CD14-positive monocyte (primary cell): ENCODE measurements around the gene TMED8. TPM values are rescaled to one million over a fixed set of nuclear protein-coding genes. Genes with fewer than 3 reads are reported as not detected.

ENCODE experiments used
- DNase-seq, 3 donors: peaks; one replicate each; pipeline ENCODE4 v3.0.0-alpha.2; 2011 to 2022
- H2AFZ ChIP-seq: 2 replicates; pipeline ENCODE4 v1.6.0; 2012; ENCODE audit warnings: mild to moderate bottlenecking, low read depth, low read length, inconsistent platforms; ENCODE audit not compliant: insufficient read depth, poor library complexity, severe bottlenecking
- H3K27ac ChIP-seq, 2 donors: 1 replicate in 1 of 2; 2 replicates in 1 of 2; pipeline ENCODE4 v1.5.1; 2012 to 2013; ENCODE audit warnings: low read length in 2 of 2, control low read depth in 1 of 2, inconsistent platforms in 1 of 2, low read depth in 1 of 2, mild to moderate bottlenecking in 1 of 2
- H3K27me3 ChIP-seq, 2 donors: one replicate each; pipeline versions ENCODE4 v1.6.0 to v1.6.1; 2011 to 2013; ENCODE audit warnings: low read length in 2 of 2; ENCODE audit not compliant: control insufficient read depth in 2 of 2, insufficient read depth in 2 of 2
- H3K36me3 ChIP-seq, 2 donors: replicated peaks in 1 of 2; 1 replicate in 1 of 2; 2 replicates in 1 of 2; pipeline versions ENCODE4 v1.5.1 to v1.6.1; 2012 to 2013; ENCODE audit warnings: low read length in 2 of 2, control low read depth in 1 of 2, inconsistent platforms in 1 of 2, mild to moderate bottlenecking in 1 of 2; ENCODE audit not compliant: insufficient read depth in 2 of 2, control insufficient read depth in 1 of 2
- H3K4me1 ChIP-seq, 2 donors: 1 replicate in 1 of 2; 2 replicates in 1 of 2; pipeline versions ENCODE4 v1.5.1 to v1.6.1; 2012 to 2013; ENCODE audit warnings: low read length in 2 of 2, control low read depth in 1 of 2, inconsistent platforms in 1 of 2, mild to moderate bottlenecking in 1 of 2, moderate library complexity in 1 of 2; ENCODE audit not compliant: insufficient read depth in 2 of 2, control insufficient read depth in 1 of 2
- H3K4me2 ChIP-seq: replicated peaks from 2 replicates; pipeline ENCODE3; 2012; ENCODE audit warnings: low read length, moderate library complexity, mild to moderate bottlenecking; ENCODE audit not compliant: poor library complexity, severe bottlenecking; ENCODE audit errors: extremely low read depth
- H3K4me3 ChIP-seq, 3 experiments: fragments of 200-600 bp in 1 of 3; sonication (generic) in 1 of 3; replicated peaks in 1 of 3; 1 replicate in 2 of 3; 2 replicates in 1 of 3; pipeline ENCODE4 v1.5.1; 2011 to 2013; ENCODE audit warnings: low read length in 3 of 3, mild to moderate bottlenecking in 3 of 3, control low read depth in 2 of 3, low read depth in 2 of 3, inconsistent platforms in 1 of 3, moderate library complexity in 1 of 3
- H3K79me2 ChIP-seq: 2 replicates; pipeline ENCODE4 v1.6.0; 2012; ENCODE audit warnings: mild to moderate bottlenecking, control low read depth, inconsistent platforms, low read length, moderate library complexity; ENCODE audit not compliant: insufficient read depth
- H3K9ac ChIP-seq: 2 replicates; pipeline ENCODE4 v1.6.0; 2017; ENCODE audit warnings: low read length, mild to moderate bottlenecking; ENCODE audit not compliant: insufficient read depth, poor library complexity, severe bottlenecking
- H3K9me3 ChIP-seq, 2 donors: replicated peaks in 1 of 2; 1 replicate in 1 of 2; 2 replicates in 1 of 2; pipeline versions ENCODE4 v1.5.1 to v1.6.1; 2012 to 2013; ENCODE audit warnings: low read length in 2 of 2, control low read depth in 1 of 2; ENCODE audit not compliant: control insufficient read depth in 1 of 2, insufficient read depth in 1 of 2
- H4K20me1 ChIP-seq: 2 replicates; pipeline ENCODE4 v1.6.0; 2012; ENCODE audit warnings: mild to moderate bottlenecking, low read length, control low read depth, moderate library complexity; ENCODE audit not compliant: insufficient read depth
- H3K27ac Mint-ChIP-seq, 7 donors: one replicate each; pipeline ENCODE4 v1.8.0; 2020; ENCODE audit warnings: mild to moderate bottlenecking in 7 of 7, mixed read lengths in 7 of 7, moderate library complexity in 6 of 7, inconsistent platforms in 2 of 7
- H3K27me3 Mint-ChIP-seq, 3 donors: one replicate each; pipeline ENCODE4 v1.8.0; 2021 to 2022; ENCODE audit warnings: low read depth in 3 of 3, mild to moderate bottlenecking in 3 of 3, mixed read lengths in 3 of 3, moderate library complexity in 3 of 3, inconsistent platforms in 1 of 3
- H3K36me3 Mint-ChIP-seq, 2 donors: one replicate each; pipeline ENCODE4 v1.8.0; 2020; ENCODE audit warnings: mixed read lengths in 2 of 2, inconsistent platforms in 1 of 2, mild to moderate bottlenecking in 1 of 2
- H3K4me1 Mint-ChIP-seq: one replicate; pipeline ENCODE4 v1.8.0; 2020; ENCODE audit warnings: mild to moderate bottlenecking, mixed read lengths
- H3K4me3 Mint-ChIP-seq, 2 donors: one replicate each; pipeline ENCODE4 v1.8.0; 2020; ENCODE audit warnings: mild to moderate bottlenecking in 2 of 2, mixed read lengths in 2 of 2, moderate library complexity in 1 of 2
- H3K9me3 Mint-ChIP-seq, 7 donors: one replicate each; pipeline ENCODE4 v1.8.0; 2020 to 2022; ENCODE audit warnings: mixed read lengths in 7 of 7, mild to moderate bottlenecking in 6 of 7, moderate library complexity in 6 of 7, inconsistent platforms in 2 of 7
- WGBS: methylation state at CpG from one replicate; pipeline ENCODE4 v1.1.5; 2013; ENCODE audit warnings: missing lambda C conversion rate; ENCODE audit not compliant: insufficient coverage; 5-methylcytosine and 5-hydroxymethylcytosine counted together
- intact Hi-C, 2 donors: fragments of 100-400 bp; cut with micrococcal nuclease; formaldehyde crosslinking; loops; one replicate each; pipeline versions ENCODE4 v1.15.0 to v1.15.1; 2023
- polyA plus RNA-seq, 3 donors: library from polyadenylated mRNA; depleted of rRNA in 1 of 3; unstranded in 2 of 3; stranded (reverse) in 1 of 3; fragments of 300-500 nt in 2 of 3; fragments of >200 nt in 1 of 3; fragmentation: Illumina TruSeq in 2 of 3; gene quantifications; 1 replicate in 2 of 3; 2 replicates in 1 of 3; pipeline ENCODE4 v1.2.3, GENCODE V29; 2012 to 2021
- TF ChIP-seq, protein P1 (sequence below): fragments of 200-600 bp; IDR thresholded peaks from one replicate; pipeline ENCODE4 v1.8.0; 2022; ENCODE audit warnings: antibody characterized with exemption, mild to moderate bottlenecking

The TMED8 gene
- polyA plus RNA-seq, 3 donors: 5.4 to 6.2 (median 6.1) TPM

DNA sequence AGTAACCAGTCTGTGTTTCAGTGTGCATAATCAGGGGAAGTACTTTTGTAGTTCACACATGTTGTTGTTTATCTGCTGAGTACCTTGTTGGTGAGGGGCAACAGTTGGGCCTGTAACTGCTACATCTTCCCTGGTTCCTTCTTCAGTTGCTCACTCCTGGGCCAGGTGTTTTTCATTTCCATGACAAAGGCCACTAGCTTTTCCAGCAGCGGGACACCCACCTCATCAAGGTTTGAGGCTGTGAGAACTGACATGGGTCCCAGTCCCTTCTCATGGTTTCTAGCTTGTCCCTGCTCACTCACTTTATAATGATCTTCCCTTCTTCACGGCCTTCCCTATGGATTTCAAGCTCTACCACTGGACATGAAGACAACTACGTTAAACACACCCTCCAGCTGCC, 48.0 kb upstream of the TMED8 start:
- H3K4me3 ChIP-seq: no peak overlapping the region
- no peak overlapping the region for H3K4me3 Mint-ChIP-seq
- peaks cover 0 to 10% of the 10 kb centered on the region in 2 donors for H3K9me3 ChIP-seq
- intact Hi-C loops: no loop called here
- peaks cover 79 to 85% of the 10 kb centered on the region in 2 donors for H3K36me3 Mint-ChIP-seq
- no peaks in the 10 kb centered on the region for H4K20me1 ChIP-seq
- no peaks in the 10 kb centered on the region for H3K4me1 ChIP-seq
- H3K79me2 ChIP-seq: no peaks in the 10 kb centered on the region
- no peak overlapping the region for H2AFZ ChIP-seq
- no peaks in the 10 kb centered on the region for H3K4me1 Mint-ChIP-seq
- no peak for DNase-seq
- H3K9me3 Mint-ChIP-seq: peaks cover 3 to 8% (median 4%) of the 10 kb centered on the region in 7 donors
- no peak overlapping the region for H3K27ac ChIP-seq
- no peak overlapping the region for H3K27ac Mint-ChIP-seq
- TF ChIP-seq, protein P1, sequence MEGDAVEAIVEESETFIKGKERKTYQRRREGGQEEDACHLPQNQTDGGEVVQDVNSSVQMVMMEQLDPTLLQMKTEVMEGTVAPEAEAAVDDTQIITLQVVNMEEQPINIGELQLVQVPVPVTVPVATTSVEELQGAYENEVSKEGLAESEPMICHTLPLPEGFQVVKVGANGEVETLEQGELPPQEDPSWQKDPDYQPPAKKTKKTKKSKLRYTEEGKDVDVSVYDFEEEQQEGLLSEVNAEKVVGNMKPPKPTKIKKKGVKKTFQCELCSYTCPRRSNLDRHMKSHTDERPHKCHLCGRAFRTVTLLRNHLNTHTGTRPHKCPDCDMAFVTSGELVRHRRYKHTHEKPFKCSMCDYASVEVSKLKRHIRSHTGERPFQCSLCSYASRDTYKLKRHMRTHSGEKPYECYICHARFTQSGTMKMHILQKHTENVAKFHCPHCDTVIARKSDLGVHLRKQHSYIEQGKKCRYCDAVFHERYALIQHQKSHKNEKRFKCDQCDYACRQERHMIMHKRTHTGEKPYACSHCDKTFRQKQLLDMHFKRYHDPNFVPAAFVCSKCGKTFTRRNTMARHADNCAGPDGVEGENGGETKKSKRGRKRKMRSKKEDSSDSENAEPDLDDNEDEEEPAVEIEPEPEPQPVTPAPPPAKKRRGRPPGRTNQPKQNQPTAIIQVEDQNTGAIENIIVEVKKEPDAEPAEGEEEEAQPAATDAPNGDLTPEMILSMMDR: no peak
- H3K27me3 Mint-ChIP-seq: peaks cover 0 to 3% (median 0%) of the 10 kb centered on the region in 3 donors
- H3K27me3 ChIP-seq: no peaks in the 10 kb centered on the region
- 100% methylated on average over 2 of the region's 3 CpGs for WGBS
- H3K36me3 ChIP-seq: peaks cover 71 to 96% of the 10 kb centered on the region in 2 donors
- H3K9ac ChIP-seq: no peak overlapping the region
- no peak overlapping the region for H3K4me2 ChIP-seq

DNA sequence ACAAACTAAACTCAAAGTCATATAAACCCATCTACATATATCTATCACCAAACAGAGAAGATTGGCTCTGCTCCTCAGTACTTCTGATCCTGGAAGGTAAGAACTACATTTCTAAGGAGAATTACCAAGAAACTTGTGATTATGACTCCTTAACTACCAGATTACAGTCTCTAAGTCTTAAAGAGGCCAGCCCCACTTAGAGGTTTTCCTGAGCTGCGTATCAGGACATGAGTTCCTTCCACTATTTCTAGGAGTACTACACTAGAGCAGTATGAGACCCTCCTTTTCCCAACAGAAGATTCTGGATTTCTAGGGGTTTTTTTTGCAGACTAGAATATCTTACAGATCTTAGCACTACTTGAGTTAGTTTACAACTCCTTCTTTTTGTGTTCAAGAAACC, 46.5 kb upstream of the TMED8 start, which contains the start of gene NOXRED1:
TSS of gene NOXRED1 (minus strand) at position 101 of the 400 bp plus-strand sequence. CDS start 634 bp downstream, outside the sequence.
- Histone ChIP-seq H3K9me3 (peaks cover 14 to 24% of the 10 kb centered on the region in 2 donors), H3K4me2 (no peak within 1 kb of the TSS), H3K79me2 (no peaks in the 10 kb centered on the region), H2AFZ (no peak within 1 kb of the TSS), H3K4me3 (no peak within 1 kb of the TSS), H3K27me3 (no peaks in the 10 kb centered on the region), H3K9ac (no peak within 1 kb of the TSS), H4K20me1 (no peaks in the 10 kb centered on the region), H3K4me1 (no peaks in the 10 kb centered on the region), H3K27ac (no peak within 1 kb of the TSS), H3K36me3 (peaks cover 56 to 82% of the 10 kb centered on the region in 2 donors)
- intact Hi-C loops: no loop called here
- peaks cover 65 to 74% of the 10 kb centered on the region in 2 donors for H3K36me3 Mint-ChIP-seq
- TF ChIP-seq, protein P1: no peak
- H3K4me3 Mint-ChIP-seq: no peak within 1 kb of the TSS
- no CpG with 5 or more reads among the region's 1 CpG for WGBS
- DNase-seq: no peak
- H3K4me1 Mint-ChIP-seq: no peaks in the 10 kb centered on the region
- H3K27ac Mint-ChIP-seq: no peak within 1 kb of the TSS
- H3K9me3 Mint-ChIP-seq: peaks cover 6 to 23% (median 18%) of the 10 kb centered on the region in 7 donors
- H3K27me3 Mint-ChIP-seq: peaks cover 0 to 3% (median 0%) of the 10 kb centered on the region in 3 donors
